GM19324 (cell line): ENCODE results near the gene CLEC2B.
"Not testable (repeated sequence)": the region's sequence is repeated elsewhere in the genome, so short reads cannot be mapped to it uniquely, and the experiment has no call there.

ENCODE experiments used
- ATAC-seq: cut with Tn5 transposase; IDR thresholded peaks from one replicate; pipeline ENCODE4 v1.9.1; 2021; ENCODE audit warnings: mild to moderate bottlenecking, moderate library complexity; ENCODE audit not compliant: unreplicated experiment, low FRiP score

CLEC2B gene

GRCh38 chr12:9869307-9870161, at the start of gene CLEC2B:
CLEC2B (minus strand) TSS chr12:9869354.
- ATAC-seq: peak; percentile 39

- no peak for ATAC-seq
These were observed 42.6 kb upstream of the CLEC2B start for GRCh38 chr12:9911708-9912107.

GRCh38 chr12:9910716-9911421, 41.7 kb upstream of the CLEC2B start:
- ATAC-seq: no peak

GRCh38 chr12:9909724-9910123, 40.6 kb upstream of the CLEC2B start:
- ATAC-seq: no peak

- ATAC-seq: no peak
These were observed 39.2 kb upstream of the CLEC2B start for GRCh38 chr12:9908350-9908749.

DNA sequence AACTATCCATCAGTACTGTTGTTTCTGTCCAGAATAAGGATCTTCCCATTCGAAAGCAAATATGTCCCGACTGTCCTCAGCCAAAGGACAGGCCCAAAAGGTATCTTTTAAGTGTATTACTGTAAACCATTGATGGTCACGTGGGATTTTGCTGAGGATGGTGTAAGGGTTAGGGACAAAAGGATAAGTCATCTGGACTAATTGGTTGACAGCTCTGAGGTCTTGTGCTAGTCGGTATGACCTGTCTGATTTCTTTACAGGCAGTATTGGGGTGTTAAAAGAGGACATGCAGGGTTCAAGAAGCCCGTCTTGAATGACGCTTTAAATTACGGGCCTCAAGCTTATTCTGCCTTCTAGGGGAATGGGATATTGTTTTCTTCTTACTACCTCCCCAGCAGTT, 38.6 kb upstream of the CLEC2B start:
- no peak for ATAC-seq

GRCh38 chr12:9906873-9907272, 37.7 kb upstream of the CLEC2B start:
- ATAC-seq: no peak

DNA sequence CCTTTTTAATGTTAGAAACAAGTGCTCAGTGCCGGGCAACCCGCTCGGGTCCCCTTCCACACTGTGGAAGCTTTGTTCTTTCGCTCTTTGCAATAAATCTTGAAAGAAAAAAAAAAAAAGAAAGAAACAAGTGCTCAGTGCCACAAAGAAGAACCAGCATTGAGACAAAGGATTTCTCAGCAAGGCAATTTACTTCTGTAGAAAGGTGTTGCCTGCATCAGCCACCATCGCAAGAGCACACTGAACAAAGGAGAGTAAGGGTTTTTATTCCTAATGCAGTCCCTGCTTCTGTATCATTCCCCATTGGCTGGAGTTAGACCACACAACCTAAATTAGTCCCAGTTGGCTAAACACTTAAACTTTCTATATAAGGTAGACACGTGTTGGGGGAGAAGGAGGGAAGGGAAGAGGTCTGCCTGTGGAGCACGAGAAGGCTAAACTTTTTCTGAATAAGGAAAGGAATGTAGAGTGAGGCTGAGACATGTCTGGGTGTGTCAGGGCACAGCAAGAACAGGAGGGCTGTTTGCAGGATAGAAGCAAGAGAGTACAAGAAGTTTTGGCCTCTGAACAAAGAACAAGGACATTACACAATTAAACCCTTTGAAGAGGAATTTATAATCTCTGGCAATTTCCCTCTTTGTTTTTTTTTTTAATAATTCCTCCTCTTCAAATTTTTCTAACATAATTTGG, 33.5 kb upstream of the CLEC2B start:
- ATAC-seq: no peak

DNA sequence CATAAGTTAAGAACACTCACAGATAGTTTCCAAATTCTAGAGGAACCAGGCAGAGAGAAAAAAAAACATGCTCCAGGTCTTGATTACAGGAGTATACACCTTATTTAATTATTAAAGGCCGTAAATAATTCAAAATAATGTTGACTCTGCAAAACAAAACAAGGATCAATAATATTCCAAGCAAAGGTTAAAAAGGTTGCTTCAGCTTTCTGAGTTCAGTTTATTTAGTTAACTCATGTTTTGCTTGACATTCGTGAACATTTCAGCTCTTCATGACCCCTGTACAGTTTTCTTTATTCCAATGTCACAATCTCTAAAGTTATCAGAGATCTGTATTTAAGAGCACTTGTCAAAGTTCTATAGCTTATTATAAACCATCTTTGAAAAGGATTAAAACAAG, 31.8 kb upstream of the CLEC2B start:
- no peak for ATAC-seq

GRCh38 chr12:9899209-9899608, 30.1 kb upstream of the CLEC2B start:
- ATAC-seq: no peak

DNA sequence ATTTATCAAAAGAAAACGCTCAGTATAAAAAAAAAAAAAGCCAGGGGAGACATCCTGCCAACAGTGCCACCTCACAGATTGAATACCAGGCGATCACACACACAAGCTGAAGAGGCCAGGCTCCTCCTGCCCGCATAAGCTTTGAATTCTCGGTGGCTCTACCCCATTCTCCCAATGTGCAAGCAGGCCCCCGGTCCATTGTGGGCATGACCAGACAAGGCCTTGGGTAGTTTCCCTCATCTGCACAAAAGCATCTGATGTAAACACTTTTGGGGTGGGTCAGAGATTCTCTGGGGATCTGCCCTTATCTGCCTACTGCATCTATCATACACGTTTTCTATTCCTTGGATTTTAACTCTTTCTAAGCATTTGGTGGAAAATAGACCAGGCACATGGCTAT, 28.4 kb upstream of the CLEC2B start:
- ATAC-seq: no peak

- ATAC-seq: no peak
These were observed 26.2 kb upstream of the CLEC2B start for GRCh38 chr12:9895215-9895971.

DNA sequence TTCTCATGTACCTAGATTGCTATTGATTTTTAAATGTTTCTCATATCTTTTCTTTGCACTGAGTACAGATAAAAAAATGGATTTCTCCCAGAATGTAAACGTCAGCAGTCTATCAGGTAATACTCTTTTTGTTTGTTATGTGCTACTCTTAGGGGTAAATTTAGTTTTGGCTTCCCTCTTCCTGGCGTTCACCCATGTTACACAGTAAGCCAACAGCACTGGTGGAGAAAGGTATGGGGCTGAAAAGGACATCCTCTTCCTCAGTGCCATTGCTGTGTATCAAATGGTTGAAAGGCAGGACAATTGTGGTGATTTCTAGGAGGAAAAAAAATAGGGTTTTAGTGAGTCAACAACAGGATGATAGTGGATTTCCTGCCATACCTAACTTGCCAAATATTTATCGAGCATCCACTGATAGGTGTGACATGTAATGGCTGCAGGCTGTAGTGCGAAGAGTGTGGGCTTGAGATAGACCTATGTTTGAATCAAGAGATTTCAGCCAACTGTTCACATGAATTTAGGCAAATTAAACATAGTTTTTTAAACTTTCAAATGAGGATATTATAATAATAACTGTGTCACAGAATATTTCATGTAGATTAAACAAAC, 19.6 kb upstream of the CLEC2B start:
- ATAC-seq: no peak

DNA sequence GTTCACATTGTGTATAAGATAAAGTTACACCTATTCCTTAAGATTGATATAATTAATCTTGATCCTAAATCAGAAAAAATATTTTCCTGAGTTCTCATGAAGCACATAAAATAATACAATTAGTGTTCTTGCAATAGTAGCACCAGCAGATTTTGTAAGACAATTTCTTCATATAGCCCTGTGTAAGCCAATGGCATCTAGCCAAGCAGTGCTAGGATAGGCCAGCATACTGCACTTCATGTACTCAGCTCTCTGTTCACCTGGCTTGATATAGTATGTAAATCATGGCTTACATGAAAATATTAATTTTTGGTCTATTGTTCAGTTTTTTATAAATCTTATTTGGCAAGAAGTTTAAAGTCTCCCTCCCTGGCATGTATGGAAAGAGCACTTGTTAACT, 14.0 kb upstream of the CLEC2B start:
- ATAC-seq: no peak

GRCh38 chr12:9881988-9882387, 12.8 kb upstream of the CLEC2B start:
- ATAC-seq: no peak

DNA sequence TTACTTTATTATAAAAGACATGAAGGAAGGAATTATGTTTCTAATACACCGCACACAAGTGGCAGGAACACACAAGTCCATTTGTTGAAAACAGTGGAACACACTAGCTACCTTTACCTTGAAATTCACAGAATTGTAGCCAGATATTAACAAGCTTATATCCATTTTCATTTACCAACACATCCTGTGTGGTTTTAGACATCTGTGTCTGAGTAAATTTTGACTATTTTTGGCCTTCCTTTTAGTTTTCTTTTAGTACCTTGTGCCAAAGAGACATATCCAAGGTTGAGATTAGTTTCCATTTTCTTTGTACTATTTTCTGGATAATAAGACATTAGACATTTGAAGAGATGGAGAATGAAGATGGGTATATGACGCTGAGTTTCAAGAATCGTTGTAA, 12.1 kb upstream of the CLEC2B start, which contains the start of gene KLRF2:
Gene KLRF2 (plus strand): TSS at position 244 of the 400 bp plus-strand sequence. CDS start 107 bp downstream, at position 351.
- no peak for ATAC-seq

- ATAC-seq: no peak
These were observed 11.5 kb upstream of the CLEC2B start for GRCh38 chr12:9880532-9881078.

DNA sequence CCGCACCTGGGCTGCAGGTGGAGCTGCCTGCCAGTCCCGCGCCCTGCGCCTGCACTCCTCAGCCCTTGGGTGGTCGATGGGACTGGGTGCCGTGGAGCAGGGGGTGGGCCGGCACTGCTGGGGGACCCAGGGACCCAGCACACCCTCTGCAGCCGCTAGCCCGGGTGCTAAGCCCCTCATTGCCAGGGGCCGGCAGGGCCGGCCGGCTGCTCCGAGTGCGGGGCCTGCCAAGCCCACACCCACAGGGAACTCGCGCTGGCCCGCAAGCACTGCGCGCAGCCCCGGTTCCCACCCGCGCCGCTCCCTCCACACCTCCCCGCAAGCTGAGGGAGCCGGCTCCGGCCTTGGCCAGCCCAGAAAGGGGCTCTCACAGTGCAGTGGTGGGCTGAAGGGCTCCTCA, 7.0 kb upstream of the CLEC2B start:
- ATAC-seq: not testable (repeated sequence)

GRCh38 chr12:9872742-9873141, 3.6 kb upstream of the CLEC2B start:
- no peak for ATAC-seq

DNA sequence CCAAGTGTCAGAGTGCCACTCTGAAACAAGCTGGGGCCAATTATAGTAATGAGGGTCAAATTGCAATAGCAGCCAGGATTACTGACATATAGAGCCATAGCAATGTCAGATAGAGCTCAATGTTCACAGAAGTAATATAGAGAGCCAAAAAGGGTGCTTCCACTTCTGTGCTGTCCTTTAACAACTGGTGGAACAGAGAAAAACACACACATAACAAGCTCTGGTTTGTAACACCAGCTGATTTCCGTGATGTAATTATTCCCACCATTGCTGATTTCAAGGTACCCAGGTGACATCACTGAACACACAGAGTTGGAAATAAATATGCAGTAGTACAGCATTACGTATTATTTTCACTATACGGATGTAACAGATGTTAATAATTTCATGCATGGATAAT, 3.0 kb upstream of the CLEC2B start:
- ATAC-seq: no peak
